Stimulated activated naive CD8-positive, alpha-beta T cell treated with anti-CD3 and anti-CD28 coated beads, Interleukin-15, amount 100 ng/mL, for 72 hours (primary cell): ENCODE measurements around the gene NR2C2.
A peak's percentile ranks its signal among the peaks of the same experiment; 100 is the strongest.

ENCODE experiments used
- ATAC-seq: fragments of 150-1000 bp; cut with Tn5 transposase; 2 replicates; pipeline ENCODE4 v1.10.0; 2021; ENCODE audit warnings: mild to moderate bottlenecking, moderate library complexity
- DNase-seq, 2 donors: peaks; one replicate each; pipeline ENCODE4 v3.0.0; 2021 to 2022
- H3K27ac Mint-ChIP-seq, 2 donors: one replicate each; pipeline ENCODE4 v1.8.0; 2022; ENCODE audit warnings: mild to moderate bottlenecking in 2 of 2, mixed read lengths in 2 of 2, moderate library complexity in 2 of 2
- H3K27me3 Mint-ChIP-seq: one replicate; pipeline ENCODE4 v1.8.0; 2022; ENCODE audit warnings: mixed read lengths
- H3K4me1 Mint-ChIP-seq: one replicate; pipeline ENCODE4 v1.8.0; 2022; ENCODE audit warnings: mild to moderate bottlenecking, mixed read lengths
- H3K4me3 Mint-ChIP-seq, 2 donors: one replicate each; pipeline ENCODE4 v1.8.0; 2022; ENCODE audit warnings: mild to moderate bottlenecking in 2 of 2, mixed read lengths in 2 of 2, moderate library complexity in 1 of 2
- H3K9me3 Mint-ChIP-seq, 2 donors: one replicate each; pipeline ENCODE4 v1.8.0; 2022; ENCODE audit warnings: mixed read lengths in 2 of 2

NR2C2 gene

DNA sequence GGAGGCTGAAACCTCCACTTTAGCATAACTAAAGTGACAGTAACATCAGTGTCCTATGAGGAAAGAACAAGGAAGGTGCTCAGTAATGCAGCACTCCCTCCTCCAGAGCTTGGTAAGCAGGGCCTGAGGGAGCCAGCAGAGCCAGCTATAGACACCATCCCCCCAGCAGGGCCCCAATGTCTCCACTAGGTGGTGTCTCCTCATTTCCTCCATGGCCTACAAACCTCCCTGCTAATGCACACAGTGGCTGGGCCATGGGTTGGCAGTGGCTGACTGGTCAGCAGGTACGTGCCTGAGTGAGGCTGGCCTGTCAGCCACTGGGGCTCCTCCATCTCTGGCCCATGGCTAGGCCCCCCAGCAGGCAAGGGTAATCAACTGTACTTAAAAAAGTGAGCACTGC, 104.1 kb downstream of the NR2C2 start:
- peak; percentile 81 for ATAC-seq
- Mint-ChIP-seq H3K4me3 (no peak overlapping the region), H3K27me3 (no peaks in the 10 kb centered on the region), H3K4me1 (peaks cover 62% of the 10 kb centered on the region), H3K27ac (peak overlapping the region; percentile 9 to 94), H3K9me3 (no peaks in the 10 kb centered on the region)
- DNase-seq: peak; percentile 35 to 50

DNA sequence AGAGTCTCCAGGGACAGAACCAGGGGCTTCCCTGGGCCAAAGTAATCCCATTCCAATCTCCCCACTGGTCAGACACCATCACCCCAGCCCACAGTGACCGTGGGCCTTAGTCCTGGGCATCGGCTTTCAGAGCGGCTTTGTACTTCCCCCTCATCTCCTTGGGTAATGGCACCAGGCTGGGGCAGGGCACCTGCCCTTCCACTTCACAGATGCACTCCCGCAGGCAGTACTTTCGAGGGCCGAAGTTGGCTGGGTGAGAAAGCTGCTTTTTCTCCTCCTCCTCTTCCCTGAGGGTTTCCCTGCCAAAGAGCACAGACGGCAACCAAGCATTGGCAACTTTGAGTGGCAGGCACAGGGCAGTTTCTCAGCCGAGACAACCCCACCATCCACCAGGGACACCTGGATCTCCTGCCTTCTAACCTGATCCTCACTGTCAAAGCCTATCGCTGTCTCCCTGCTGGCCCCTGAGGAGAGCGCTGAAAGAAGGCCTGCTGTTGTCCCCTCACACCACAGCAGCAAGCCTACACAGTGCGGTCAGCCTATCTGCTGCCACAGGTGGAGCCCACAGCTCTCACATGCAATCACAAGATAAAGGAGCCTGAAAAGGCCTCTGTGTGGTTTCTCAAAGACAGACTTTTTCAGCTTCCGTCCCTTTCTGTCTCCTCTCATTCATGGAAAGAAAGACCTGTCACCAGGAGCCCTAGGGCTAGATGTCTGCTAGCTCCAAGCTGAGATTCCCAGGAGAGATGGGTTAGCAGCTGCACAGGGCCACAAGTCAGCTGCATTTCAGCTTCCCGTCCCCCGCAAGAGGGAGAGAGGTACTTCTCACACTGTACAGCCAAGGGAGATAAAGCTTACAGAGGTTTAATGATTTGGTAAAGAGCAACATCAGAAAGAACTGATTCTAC, 105.2 kb downstream of the NR2C2 start:
- DNase-seq: no peak
- Mint-ChIP-seq H3K9me3 (no peaks in the 10 kb centered on the region), H3K4me1 (peaks cover 63% of the 10 kb centered on the region), H3K27me3 (no peaks in the 10 kb centered on the region), H3K4me3 (no peak overlapping the region), H3K27ac (peak overlapping the region; percentile 44 to 46)
- ATAC-seq: no peak

DNA sequence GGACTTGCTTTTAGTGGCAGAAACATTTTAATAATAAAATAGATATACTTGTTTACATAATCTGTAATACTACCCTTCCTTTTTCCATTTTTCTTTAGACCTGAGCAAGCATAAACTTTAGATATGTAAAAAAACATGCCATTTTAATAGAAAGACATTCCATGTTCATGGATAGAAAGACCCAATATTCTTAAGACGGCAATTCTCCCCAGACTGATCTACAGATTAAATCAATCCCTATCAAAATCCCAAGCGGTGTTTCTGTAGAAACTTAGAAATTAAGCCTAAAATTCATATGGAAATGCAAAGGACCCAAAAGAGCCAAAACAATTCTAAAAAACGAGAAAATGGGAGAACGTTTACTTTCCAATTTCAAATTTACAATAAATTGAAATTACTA, 106.2 kb downstream of the NR2C2 start:
- peaks cover 67% of the 10 kb centered on the region for H3K4me1 Mint-ChIP-seq
- no peak overlapping the region for H3K27ac Mint-ChIP-seq

DNA sequence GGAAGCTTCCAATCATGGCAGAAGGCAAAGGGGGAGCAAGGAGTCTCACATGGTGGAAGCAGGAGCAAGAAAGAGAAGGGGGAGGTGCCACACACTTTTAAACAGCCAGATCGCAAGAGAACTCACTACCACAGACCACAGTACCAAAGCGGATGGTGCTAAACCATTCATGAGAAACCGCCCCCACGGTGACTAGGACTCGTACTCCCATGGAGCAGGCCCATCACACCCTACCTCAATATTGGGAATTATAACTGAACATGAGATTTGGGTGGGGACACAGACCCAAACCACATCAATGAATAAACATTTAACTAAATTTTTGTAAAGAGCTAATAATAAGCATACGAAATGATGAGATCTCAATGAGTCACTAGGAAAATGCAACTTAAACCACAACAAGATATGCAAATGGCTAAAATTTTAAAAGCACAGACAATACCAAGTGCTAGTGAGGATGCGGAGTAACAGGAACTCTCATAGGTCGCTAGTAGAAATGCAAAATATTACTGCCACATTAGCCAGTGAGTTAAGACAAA, 107.7 kb downstream of the NR2C2 start:
- peaks cover 79% of the 10 kb centered on the region for H3K4me1 Mint-ChIP-seq
- ATAC-seq (peak; percentile 93), DNase-seq (peak; percentile 67 to 72)
- no peaks in the 10 kb centered on the region for H3K27me3 Mint-ChIP-seq
- peak overlapping the region; percentile 59 to 66 for H3K4me3 Mint-ChIP-seq
- no peaks in the 10 kb centered on the region for H3K9me3 Mint-ChIP-seq
- peak overlapping the region; percentile 84 to 87 for H3K27ac Mint-ChIP-seq

More for the DNA sequence above, 106.2 kb downstream of the NR2C2 start:
- no peaks in the 10 kb centered on the region for H3K27me3 Mint-ChIP-seq
- H3K9me3 Mint-ChIP-seq: no peaks in the 10 kb centered on the region
- no peak for DNase-seq
- ATAC-seq: no peak
- no peak overlapping the region for H3K4me3 Mint-ChIP-seq

DNA sequence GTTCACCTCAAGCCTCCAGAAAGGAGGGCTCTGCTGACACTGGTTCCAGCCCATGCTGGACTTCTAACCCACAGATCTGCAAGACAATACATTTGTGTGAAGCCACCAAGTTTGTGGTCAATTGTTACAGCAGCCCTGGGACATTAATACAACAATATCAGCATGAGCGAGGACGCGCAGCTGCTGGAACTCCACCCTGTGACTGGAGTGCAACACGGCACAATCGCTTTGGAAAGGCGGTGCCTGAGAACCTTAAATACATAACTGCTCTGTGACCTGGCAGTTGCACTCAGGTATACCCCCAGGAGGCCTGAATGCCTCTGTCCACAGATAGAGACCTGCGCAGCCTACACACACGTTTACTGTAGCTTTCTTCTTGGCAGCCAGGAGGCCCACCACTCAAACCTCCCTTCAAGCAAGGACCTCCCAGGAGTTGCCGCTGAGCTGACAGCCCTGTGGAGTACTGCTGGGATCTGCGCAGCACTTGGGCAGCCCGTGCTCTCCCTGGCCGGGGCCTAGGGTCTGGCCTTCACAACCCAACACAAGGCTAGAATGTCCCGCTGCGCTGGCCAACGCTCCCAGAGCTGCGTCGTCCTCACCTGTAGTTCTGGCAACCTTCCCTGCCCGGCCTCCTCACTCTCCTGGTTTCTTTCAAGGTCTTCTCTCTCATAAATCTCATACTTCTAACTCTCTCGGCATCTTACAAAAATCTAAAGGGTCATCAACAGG, 109.5 kb downstream of the NR2C2 start:
- ATAC-seq: no peak
- no peak overlapping the region for H3K27ac Mint-ChIP-seq
- no peak for DNase-seq
- H3K9me3 Mint-ChIP-seq: no peaks in the 10 kb centered on the region
- H3K4me1 Mint-ChIP-seq: peaks cover 79% of the 10 kb centered on the region
- no peak overlapping the region for H3K4me3 Mint-ChIP-seq
- H3K27me3 Mint-ChIP-seq: no peaks in the 10 kb centered on the region

DNA sequence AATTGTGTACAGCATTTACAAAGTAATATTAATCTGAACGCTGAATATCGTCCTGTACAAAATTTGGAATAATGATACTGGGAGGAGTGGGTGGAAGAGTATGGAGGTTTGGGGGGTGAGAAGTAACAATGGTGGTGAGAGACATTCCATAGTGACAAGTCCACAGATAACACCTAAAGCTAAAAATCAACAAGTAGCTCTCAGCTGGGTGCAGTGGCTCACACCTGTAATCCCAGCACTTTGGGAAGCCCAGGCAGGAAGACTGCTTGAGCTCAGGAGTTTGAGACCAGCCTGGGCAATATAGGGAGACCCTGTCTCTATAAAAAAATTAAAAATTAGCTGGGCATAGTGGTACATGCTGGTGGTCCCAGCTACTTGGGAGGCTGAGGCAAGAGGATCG, 112.6 kb downstream of the NR2C2 start:
- Mint-ChIP-seq H3K4me3 (no peak overlapping the region), H3K4me1 (peaks cover 65% of the 10 kb centered on the region), H3K9me3 (no peaks in the 10 kb centered on the region), H3K27me3 (no peaks in the 10 kb centered on the region), H3K27ac (no peak overlapping the region)
- ATAC-seq: no peak
- DNase-seq: no peak

DNA sequence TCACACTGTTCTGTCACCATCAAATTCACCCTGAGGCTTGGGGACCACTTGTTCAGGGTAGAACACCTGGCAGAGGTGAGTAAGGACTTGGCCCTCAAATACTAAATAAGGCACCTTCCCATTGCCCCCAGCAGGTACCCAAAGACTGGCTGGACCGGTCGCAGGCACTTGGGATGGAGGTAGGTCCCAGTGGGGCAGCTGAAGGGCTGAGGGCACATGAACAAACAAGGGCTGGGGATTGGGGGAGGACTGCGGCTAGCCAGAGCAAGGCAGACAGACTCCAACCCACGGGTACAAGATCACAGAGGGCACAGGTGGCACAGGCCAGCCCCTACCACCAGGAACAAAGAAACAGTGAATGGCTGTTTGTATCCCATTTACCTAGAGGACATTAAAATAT, 115.9 kb downstream of the NR2C2 start:
- no peak for ATAC-seq

DNA sequence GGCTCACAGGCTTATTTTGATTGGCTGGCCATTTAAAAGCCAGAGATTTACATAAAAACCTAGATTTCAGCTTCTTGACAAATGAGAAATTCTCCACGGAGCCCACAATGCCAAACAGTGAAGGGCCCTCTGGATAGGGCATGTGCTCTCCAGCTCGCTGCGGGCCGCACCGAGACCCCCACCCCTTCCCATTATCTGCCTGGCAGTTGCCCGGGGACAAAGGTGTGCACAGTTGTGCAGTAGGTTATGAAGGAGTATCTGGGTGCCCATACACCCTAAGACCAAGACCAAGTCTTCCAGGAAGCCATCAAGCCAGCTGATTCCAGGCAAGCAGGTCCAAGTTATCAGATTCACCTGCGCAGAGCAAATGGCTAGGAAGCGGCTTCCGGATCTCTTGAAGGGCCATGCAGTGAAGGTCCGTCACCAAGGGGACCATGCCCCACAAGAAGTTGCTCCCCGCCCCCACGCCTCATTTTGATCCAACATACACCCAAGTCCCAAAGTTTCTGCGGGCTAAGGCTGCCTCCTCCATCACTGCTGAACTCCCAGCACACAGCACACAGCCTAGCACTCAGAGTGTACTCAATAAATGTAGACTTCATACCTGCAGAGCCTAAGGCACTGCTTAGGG, 116.4 kb downstream of the NR2C2 start:
- ATAC-seq (no peak), DNase-seq (no peak)
- Mint-ChIP-seq H3K9me3 (no peaks in the 10 kb centered on the region), H3K27ac (peak overlapping the region; percentile 99), H3K4me1 (peaks cover 37% of the 10 kb centered on the region), H3K4me3 (peak overlapping the region; percentile 96 to 98), H3K27me3 (no peaks in the 10 kb centered on the region)

More for the DNA sequence above, 115.9 kb downstream of the NR2C2 start:
- Mint-ChIP-seq H3K9me3 (no peaks in the 10 kb centered on the region), H3K27ac (peak overlapping the region in 1 of 2 donors; percentile 13), H3K27me3 (no peaks in the 10 kb centered on the region), H3K4me1 (peaks cover 42% of the 10 kb centered on the region), H3K4me3 (peak overlapping the region; percentile 96 to 98)
- no peak for DNase-seq

DNA sequence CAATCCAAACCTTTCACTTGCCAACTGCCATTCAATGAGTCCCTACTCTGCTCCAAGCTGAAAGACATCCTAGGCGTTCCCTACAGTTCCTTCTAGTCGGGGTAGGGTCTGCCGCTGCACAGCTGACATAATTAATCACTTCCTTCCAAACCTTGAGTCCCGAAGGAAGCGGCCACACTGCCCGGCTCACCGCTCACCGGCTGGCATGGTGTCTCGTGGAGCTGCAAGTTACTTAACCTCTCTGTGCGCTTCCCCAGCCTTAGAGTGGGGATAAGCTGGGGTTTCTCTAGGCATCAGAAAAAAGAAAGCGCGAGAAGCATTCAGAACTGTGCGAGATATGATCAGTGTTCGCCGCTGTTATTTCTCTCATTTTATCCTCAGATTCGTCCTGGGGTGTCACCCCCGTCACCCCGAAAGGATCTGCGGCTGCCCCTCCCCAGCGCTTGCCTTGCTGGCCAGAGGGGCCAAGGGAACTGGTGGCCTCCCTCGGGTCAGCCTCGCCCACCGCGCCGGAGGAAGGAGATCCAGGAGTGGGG, 117.0 kb downstream of the NR2C2 start:
- no peaks in the 10 kb centered on the region for H3K27me3 Mint-ChIP-seq
- H3K27ac Mint-ChIP-seq: peak overlapping the region; percentile 99
- peaks cover 34% of the 10 kb centered on the region for H3K4me1 Mint-ChIP-seq
- no peaks in the 10 kb centered on the region for H3K9me3 Mint-ChIP-seq
- ATAC-seq: peak; percentile 31
- peak; percentile 10 to 18 for DNase-seq
- H3K4me3 Mint-ChIP-seq: peak overlapping the region; percentile 96 to 98

DNA sequence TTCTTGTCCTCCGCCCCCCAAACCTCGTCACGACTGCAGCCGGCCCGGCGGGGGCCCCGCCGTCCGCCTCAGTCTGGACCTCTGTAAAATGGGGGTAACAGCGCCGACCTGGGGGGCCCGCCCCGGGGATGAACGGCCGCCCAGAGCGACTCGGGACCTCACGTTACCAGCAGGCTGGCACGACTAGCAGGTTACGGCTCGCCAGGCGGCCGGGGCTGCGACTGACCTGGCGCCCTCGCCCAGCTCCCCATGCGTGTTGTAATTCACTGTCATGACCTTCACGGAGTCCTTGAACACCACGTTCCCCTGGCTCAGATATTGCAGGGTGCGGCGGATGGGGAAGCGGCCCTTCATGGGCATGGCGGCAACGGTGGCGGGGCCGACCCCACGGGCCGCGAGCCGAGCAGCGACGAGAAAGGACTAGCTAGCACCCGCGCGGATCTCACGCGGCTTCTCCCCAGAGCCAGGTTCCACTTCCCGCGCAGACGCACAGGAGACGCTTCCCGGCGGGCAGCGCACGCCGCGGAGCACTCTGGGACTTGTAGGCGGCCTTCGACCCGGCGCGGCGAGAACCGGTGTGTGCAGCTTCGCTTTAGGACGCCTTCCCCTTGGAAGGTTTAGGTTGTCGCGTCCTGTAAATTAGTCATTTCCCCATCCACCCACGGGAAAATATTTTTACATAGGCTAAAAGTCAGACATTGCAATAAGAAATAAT, 117.6 kb downstream of the NR2C2 start, which contains the start of gene MRPS25:
Gene MRPS25, minus strand, starts transcription at position 481 of the 715 bp plus-strand sequence. Its CDS starts 121 bp downstream, at position 360.
- Mint-ChIP-seq H3K27ac (peak within 1 kb of the TSS; percentile 99), H3K9me3 (no peaks in the 10 kb centered on the region), H3K4me1 (peaks cover 28% of the 10 kb centered on the region), H3K27me3 (no peaks in the 10 kb centered on the region), H3K4me3 (peak within 1 kb of the TSS; percentile 96 to 98)
- ATAC-seq: peak; percentile 98
- peak; percentile 87 to 92 for DNase-seq

DNA sequence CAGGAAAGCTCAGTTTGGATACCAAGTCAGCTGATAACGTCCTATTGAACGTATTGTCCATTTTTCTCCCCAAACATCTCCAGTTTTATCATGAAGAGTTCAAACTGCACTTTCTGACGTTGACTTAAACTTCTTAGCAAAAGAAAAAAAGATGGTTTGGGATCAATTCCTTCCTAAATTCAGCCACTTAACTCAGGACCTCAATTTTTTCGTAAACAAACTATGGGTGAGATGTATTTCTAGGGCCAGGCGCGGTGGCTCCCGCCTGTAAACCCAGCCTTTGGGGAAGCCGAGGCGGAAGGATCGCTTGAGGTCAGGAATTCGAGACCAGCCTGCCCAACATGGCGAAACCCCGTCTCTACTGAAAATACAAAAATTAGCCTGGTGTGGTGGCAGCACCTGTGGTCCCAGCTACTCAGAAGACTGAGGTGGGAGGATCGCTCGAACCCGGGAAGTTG, 118.2 kb downstream of the NR2C2 start:
- Mint-ChIP-seq H3K27ac (peak overlapping the region; percentile 49 to 99), H3K27me3 (no peaks in the 10 kb centered on the region), H3K4me1 (peaks cover 26% of the 10 kb centered on the region), H3K9me3 (no peaks in the 10 kb centered on the region), H3K4me3 (peak overlapping the region; percentile 96 to 98)
- ATAC-seq (no peak), DNase-seq (no peak)

DNA sequence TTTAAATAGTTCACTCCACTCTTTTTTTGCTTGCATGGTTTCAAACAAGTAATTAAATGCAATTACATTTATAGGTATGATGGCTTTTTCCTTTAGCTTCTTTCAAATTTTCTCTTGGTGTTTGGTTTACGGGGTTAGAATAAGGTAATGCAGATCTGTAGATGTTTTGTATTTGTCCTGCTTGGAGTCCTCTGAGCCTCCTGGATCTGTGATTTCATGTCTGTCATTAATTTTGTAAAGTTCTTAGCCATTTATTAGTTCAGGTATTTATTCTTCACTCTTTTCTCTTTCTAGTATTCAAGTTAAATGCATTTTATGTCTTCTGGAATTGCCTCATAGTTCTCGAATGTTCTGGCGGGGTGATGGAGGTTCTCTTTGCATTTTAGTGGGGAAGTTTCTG, 119.1 kb downstream of the NR2C2 start:
- Mint-ChIP-seq H3K27me3 (no peaks in the 10 kb centered on the region), H3K4me3 (peak overlapping the region in 1 of 2 donors; percentile 31), H3K4me1 (peaks cover 18% of the 10 kb centered on the region), H3K9me3 (no peaks in the 10 kb centered on the region), H3K27ac (peak overlapping the region; percentile 33 to 80)
- ATAC-seq (no peak), DNase-seq (no peak)

DNA sequence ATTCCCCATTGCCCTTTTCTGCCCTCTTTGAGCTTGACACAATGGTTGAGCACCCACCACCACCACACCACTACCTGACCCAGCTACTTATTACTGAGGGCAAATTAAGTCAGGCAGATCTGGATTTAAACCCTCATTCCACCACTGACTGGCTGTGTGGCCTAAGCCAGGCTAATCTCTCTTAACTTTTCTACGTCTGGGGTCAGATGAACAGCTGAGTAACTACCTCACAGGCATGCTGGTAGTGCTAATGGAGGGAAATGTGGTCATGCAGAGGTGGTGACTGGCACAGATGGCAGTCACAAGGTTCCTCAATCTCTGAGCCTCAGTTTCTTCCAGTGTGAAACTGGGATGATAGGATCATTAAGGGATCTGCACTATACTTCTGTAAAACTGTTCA, 122.1 kb downstream of the NR2C2 start:
- H3K4me1 Mint-ChIP-seq: peaks cover 8% of the 10 kb centered on the region
- no peak overlapping the region for H3K27ac Mint-ChIP-seq
- ATAC-seq: no peak
- no peaks in the 10 kb centered on the region for H3K9me3 Mint-ChIP-seq
- DNase-seq: no peak
- no peaks in the 10 kb centered on the region for H3K27me3 Mint-ChIP-seq
- H3K4me3 Mint-ChIP-seq: no peak overlapping the region

DNA sequence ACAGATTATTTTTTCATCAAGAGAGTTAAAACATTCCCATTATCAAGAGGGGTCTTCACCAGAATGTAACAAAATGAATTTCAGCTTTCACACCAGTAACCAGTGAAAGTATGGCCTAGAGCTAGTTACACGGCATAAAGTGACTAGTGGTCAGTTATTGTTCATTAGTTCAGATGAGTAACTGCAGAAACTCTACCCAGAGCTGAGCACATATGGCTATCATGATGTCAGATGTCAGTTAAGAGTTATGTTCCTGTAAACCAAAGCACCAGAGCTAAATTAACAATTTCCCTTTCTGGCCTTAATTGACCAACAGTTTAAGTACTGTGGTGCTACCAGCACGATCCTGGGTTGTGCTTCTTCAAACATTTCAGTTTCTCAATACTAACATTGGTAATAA, 124.3 kb downstream of the NR2C2 start:
- H3K9me3 Mint-ChIP-seq: no peaks in the 10 kb centered on the region
- peaks cover 6% of the 10 kb centered on the region for H3K4me1 Mint-ChIP-seq
- no peaks in the 10 kb centered on the region for H3K27me3 Mint-ChIP-seq
- DNase-seq (no peak), ATAC-seq (no peak)
- no peak overlapping the region for H3K27ac Mint-ChIP-seq
- no peak overlapping the region for H3K4me3 Mint-ChIP-seq
